Small intestine (tissue), 4 donors: ENCODE measurements around the gene ENOSF1. TPM values are rescaled to one million over a fixed set of nuclear protein-coding genes. Genes with fewer than 3 reads are reported as not detected.

Source experiments
- polyA plus RNA-seq, 4 donors: library from polyadenylated mRNA; stranded (reverse) in 3 of 4; unstranded in 1 of 4; fragments of 200-250 nt in 3 of 4; fragments of 120-200 nt in 1 of 4; gene quantifications; one replicate each; pipeline versions ENCODE4 v1.2.1 to v1.2.3, GENCODE V29; 2013
- donor health status: healthy with polysubstance abuse.
- donor health status: Bipolar disorder and iron deficiency.
- donor health status: healthy.

Gene ENOSF1
- polyA plus RNA-seq, 4 donors = 35.4 to 327 (median 62.5) TPM

Other genes starting within 250 kb of the ENOSF1 start
- gene COLEC12, start 211.9 kb downstream of the ENOSF1 start, polyA plus RNA-seq = 1 to 10 TPM in 2 of 4 donors, under 1 TPM in 2; 0.22 to 5.4 (median 2.0) TPM
- gene CETN1, start 132.2 kb downstream of the ENOSF1 start, polyA plus RNA-seq = not detected
- gene CLUL1, start 115.6 kb downstream of the ENOSF1 start, polyA plus RNA-seq = under 1 TPM in 2 of 4 donors, not detected in 2; 0.13 to 0.64 TPM
- gene TYMS, start 55.0 kb downstream of the ENOSF1 start, polyA plus RNA-seq = 10 to 100 TPM in 2 of 4 donors, 1 to 10 TPM in 2; 6.2 to 74.6 (median 31.4) TPM
- 10 to 100 TPM; 35.9 to 47.1 (median 39.8) TPM for gene YES1, start 99.6 kb upstream of the ENOSF1 start, polyA plus RNA-seq
- under 1 TPM in 2 of 4 donors, not detected in 2; 0.56 to 0.66 TPM for gene ADCYAP1, start 192.2 kb upstream of the ENOSF1 start, polyA plus RNA-seq